Stimulated activated CD8-positive, alpha-beta memory T cell treated with anti-CD3 and anti-CD28 coated beads, Interleukin-15, amount 100 ng/mL, for 24 hours (primary cell): ENCODE data around the gene LACTB.

Experiments
- DNase-seq: peaks from one replicate; pipeline ENCODE4 v3.0.0-alpha.2; 2020; ENCODE audit warnings: low read depth

The LACTB gene

DNA sequence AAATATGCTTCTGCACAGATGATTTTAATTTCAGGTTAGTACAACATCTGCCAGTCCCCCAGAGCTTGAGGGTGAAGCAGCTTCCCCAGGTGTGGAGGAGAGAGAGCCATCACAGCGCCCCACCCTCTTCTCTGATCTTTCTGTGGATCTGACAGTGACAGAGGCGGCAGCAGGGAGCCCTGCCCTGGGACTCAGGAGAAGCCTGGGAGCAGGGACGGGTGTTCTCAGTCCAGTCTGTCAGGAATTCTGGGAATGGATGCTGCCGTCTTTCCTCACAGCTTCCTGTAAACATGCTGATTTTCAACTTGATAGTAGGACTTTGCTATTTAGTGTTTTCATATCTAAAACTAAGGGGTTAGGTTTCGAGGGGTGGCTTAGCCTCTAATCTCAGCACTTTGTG is 56.4 kb downstream of the LACTB start:
- DNase-seq: no peak

DNA sequence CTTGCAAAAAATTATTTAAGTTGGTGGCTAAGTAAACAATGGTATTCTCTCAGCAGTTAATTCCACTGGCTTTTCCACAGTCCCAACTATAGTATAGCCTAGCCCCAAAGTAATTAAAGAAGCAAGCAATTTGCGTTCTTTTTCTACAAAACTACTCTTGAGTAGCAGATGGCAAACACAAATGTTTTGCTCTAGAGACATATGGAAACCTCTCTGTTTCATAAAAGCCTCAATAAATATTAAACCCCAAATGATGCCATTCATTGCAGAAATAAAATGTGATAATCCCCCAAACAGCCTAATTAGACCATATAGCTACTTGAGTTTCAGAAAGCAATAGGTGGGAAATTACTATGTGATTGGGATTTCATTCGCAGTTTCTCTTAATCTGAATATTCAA is 59.1 kb downstream of the LACTB start:
- DNase-seq: no peak

DNA sequence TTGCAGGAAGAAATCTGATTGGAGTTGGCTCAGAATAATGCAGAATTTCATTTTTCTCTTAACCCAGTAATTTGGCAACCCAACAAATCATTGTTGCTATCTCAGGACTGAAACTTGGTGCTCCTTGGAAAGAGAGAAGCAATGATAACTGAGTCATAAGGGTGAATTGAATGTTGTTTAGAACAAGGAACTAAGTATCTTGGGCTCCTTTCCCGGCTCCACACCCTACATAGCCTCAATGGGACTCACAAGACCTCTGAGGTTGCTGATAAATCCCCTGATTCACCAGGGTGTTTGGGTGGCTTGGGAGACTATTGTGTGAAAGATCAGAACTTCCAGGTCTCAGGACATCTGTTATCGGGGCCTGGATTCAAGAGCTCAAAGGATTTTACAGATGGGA is 60.0 kb downstream of the LACTB start:
- no peak for DNase-seq

DNA sequence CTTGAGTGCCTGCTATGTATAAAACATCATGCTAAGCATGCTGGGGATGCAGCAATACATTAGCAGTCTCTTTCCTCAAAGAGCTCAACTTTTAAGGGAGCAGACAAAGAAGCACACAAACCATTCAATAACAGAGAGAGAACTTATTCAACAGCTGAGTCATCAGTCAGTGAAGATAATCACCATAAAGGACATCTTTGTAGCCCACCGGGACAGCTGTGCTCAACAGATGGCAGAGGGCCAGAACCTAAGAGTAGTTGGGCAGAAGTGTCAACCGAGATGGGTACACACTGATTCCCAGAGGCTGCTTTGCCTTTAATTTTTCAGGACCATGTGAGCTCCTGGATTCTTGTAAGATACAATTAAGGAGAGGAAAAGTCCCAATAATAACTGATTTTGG is 63.5 kb downstream of the LACTB start:
- DNase-seq: no peak

DNA sequence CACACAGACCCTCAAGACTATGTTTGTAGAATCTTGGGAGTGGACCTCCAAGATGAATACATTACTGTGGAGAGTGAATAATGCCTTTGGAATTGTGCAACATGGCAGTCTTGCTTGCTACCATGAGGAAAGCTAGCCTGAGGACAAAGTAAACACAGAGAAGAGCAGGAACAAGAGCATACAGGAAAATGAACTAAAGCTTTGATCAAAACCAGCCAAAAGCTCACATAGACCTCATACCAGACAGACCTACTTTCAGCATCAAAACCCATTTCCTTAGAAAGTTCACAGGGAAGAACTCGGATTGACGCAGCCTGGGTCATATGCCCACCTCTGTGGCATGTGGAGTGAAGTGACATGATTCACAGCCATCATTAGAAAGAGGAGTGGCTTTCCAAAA is 64.4 kb downstream of the LACTB start:
- no peak for DNase-seq

DNA sequence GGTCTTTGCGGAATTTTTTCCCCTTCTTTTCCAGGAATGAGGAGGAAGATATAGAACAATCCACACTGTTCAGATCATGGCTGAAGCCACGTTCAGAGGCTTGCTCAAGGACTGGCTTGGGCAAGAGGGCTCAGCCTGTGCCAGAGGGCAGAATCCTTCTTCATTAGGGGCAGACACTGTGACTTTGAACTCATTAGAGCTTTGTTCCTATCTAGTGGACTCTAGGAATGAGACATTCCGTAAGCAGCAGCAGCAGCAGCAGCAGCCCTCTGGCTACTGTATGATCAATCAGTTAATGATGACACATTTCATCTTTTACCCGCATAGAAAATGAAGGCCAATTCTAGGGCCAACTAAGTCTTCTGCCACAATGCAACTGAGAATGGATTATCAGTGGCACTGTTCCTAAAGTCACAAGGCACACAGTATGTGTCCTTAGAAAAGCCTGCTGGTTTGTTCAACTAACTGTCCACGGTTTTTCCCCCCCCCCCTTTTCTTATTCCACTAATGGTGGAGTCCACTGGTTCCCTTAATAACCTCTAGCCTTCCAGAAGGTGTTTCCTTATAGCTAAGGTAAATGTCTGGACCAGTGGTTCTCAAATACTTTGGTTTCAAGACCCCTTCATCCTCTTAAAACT is 66.0 kb downstream of the LACTB start:
- DNase-seq: no peak

DNA sequence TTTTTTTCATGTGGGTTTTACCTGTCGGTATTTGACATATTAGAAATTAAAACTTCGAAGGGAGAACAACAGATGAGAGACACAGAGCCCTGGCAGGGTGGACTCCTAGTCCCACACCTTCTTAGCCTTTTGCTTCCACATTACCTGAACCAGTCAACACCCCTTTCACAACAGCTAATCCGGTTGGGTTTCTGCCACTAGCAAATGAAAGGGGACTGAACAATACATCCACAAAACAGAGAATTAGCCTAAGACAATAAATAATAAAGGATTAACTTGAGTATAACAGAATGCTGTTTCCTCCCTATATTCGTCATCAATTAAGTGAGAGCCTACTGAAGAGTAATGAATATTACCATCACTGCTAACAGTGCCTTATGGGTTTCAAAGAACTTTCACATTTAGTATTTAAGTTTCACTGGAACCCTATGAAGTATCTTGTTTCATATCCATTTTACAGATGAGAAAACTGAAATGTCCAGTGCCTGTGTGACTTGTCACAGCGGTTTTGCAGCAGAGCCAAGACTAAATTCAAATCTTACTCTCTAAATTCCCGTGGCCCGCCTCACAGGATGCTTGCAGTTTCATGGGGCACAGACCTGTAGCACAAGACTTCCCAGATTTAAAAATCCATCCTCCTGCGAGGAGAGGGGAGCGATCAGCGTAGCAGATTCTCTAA is 66.7 kb downstream of the LACTB start:
- DNase-seq: no peak

DNA sequence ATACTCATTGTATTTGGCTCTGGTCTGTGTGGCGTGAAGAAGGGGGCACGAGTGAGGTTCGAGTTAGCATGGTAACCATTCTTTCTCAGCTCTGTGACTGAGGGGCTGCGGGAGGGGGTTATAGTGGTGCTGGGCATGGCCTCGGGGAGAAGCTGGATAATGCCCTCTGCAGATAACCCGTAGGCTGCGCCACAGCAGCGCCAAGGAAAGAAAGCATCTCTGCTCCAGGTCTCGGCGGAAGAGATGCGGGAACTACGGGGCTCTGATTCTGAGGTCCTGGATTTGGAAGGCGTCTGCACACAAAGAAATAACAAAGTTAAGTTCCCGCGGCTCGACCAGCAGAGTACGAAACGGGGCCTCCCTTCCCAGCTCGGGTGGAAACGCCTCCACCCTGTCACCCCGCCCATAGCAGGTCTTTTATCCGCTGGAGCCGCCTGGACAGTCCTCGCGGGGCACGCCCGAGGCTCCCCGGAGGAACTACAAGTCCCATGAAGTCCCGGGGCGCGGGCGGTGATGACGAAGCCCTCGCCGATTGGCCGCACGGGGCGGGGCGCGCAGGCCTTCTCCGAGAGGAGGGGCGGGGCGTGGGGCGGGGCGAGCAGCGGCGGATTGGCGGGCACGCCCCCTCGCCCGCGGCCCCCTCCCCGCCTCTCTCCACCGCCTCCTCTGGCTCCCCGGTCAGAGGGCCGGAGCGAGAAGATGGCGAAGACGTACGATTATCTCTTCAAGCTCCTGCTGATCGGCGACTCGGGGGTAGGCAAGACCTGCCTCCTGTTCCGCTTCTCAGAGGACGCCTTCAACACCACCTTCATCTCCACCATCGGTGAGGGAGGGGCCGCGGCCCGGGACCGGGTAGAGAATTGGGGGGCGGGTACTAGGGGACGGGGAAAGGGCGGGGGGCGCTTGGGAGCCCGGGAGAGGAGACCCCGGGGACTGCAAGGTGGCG is 67.5 kb downstream of the LACTB start, which contains the start of gene RAB8B:
RAB8B (plus strand) TSS at position 681 of the 946 bp plus-strand sequence; CDS start at position 700, 19 bp downstream.
- DNase-seq: peak; percentile 99

DNA sequence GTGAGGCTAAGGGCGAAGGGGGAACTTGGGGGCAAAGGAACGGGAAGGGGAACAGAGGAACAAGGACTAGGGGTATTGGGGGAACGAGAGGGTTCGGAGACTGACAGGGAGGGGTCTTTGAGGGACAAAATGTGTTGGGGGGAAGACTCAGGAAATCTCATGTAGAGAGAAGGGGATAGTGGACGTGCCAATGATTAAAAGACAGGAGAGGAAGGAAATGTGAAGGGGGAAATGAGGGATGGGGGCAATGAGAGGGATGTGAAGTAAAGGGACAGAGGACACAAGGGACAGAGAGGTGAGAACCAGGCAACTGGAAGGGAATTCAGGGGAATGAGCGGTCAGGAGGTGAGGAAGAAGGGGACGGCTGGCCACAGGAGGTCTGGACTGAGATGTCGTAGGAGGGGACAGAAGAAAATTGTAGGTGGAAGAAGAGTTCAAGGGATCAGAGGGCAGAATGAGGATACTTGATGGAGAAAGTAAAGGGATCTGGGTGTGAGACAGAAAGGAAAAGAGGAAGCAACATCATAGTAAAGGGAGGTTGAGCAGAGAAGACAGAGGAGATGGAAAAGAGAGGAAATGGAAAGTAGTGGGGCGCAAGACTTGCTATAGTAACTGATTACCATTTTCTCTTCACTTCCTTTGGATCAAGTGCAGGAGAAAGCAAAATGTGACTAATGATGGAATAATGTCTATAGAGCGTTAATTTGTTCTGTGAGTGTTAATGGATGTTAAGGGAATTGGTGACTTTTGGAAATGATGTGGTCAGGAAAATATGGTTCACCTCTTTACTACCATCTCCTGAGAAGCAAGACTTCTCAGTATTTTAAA is 68.5 kb downstream of the LACTB start:
- DNase-seq: no peak

DNA sequence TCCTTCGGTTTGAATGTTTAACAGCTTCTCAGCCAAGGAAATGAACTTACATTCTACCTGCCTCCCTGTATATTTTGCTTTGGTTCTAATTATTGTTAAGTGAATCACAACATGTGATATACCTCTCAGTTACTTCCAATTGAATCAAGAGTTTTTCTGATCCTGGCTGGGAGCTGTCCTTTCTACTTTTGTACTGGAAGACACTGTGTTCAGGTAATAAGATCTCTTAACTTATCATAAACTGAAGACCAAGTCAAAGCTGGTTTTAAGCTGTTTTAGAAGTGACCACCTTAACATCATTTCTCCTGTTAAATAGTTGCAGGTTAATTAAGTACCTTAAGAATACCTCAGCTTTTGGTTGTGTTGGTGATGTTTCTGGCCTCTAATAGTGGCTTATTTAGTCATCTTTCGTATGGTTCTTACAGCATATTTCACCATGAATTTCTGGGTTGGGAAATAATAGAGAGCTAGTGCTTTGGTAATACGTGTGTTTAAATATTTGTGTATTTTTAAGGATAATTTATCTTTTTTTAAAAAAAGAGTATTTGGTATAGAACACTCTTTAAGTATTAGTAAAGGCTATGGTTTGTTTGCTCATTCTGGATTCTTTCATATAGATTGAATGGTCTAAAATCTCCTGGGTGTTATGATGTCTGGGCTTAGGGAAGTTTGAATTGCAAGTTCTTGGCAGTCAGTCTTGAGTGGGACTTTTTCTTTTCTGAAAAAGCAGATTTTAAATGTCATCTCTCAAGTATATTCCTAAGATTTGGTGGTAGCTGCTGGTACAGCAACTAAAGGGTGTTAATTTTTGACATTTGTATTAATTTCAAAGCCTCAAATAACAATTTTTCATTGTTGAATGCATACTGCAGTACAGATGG is 69.3 kb downstream of the LACTB start:
- DNase-seq: no peak
